Esophagus squamous epithelium (tissue), 4 donors: ENCODE results near the gene DDX60.

Source experiments
- POLR2A ChIP-seq, 4 donors: fragments of 450-650 bp; IDR thresholded peaks; one replicate each; pipeline ENCODE4 v1.6.1; 2017; ENCODE audit warnings: antibody characterized with exemption in 4 of 4, mild to moderate bottlenecking in 4 of 4, moderate library complexity in 3 of 4
- TF ChIP-seq, protein P1 (sequence below), 6 experiments: fragments of 450-650 bp in 4 of 6; fragments of 200-600 bp in 2 of 6; sonication (generic) in 2 of 6; IDR thresholded peaks; one replicate each; pipeline ENCODE4 v1.5.1; 2016 to 2019; ENCODE audit warnings: antibody characterized with exemption in 6 of 6, mild to moderate bottlenecking in 4 of 6, moderate library complexity in 4 of 6

DNA sequence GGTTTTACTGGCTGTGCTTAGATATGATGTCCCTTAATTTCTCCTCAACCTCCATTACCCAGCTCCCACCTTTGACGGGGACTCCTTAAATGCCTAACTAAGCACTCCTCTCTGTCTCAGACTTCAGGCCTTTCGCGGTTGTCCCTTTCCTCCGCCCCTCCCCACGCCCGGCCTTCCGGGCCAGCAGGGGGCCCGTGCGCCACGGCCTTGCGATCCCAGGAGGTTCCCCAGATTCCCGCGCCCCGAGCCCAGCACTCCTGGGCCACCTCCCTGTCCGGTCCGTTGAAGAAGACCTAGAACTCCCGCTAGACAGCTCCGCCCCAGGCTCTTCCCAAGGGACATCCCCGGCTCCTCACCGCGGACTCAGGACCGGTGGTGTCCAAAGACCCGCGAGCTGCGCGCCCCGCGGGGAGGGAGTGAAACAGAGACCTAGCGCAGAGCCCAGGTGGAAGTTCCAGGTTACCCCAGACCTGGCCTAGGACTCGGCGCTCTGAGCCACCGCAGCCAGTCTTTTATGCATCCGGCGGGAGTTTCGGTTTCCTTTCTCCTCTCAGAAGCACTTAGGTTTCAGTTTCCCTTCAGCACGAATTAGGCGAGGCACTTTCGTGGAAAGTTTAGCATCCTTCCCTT lies at the start of gene DDX60:
- TF ChIP-seq, protein P1, sequence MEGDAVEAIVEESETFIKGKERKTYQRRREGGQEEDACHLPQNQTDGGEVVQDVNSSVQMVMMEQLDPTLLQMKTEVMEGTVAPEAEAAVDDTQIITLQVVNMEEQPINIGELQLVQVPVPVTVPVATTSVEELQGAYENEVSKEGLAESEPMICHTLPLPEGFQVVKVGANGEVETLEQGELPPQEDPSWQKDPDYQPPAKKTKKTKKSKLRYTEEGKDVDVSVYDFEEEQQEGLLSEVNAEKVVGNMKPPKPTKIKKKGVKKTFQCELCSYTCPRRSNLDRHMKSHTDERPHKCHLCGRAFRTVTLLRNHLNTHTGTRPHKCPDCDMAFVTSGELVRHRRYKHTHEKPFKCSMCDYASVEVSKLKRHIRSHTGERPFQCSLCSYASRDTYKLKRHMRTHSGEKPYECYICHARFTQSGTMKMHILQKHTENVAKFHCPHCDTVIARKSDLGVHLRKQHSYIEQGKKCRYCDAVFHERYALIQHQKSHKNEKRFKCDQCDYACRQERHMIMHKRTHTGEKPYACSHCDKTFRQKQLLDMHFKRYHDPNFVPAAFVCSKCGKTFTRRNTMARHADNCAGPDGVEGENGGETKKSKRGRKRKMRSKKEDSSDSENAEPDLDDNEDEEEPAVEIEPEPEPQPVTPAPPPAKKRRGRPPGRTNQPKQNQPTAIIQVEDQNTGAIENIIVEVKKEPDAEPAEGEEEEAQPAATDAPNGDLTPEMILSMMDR (IDR thresholded peaks at IDR 0.05) = peak in 5 of 6 experiments; percentile 24 to 56 (median 35)
- peak in 2 of 4 donors; percentile 40 to 43 for TF ChIP-seq POLR2A (IDR thresholded peaks at IDR 0.05)
